H1 (cell line): ENCODE results near the gene CCDC157. TPM values are rescaled to one million over a fixed set of nuclear protein-coding genes. Genes with fewer than 3 reads are reported as not detected.

Experiments used
- CTCF ChIA-PET: fragments of 300-600 bp; sonication (Branson Sonifier 250); formaldehyde crosslinking; loops from one replicate; lab custom pipeline; 2021; ENCODE audit not compliant: partially characterized antibody; lab: Charles Lee
- POLR2A ChIA-PET: fragments of 300-600 bp; sonication (Branson Sonifier 250); formaldehyde crosslinking; loops from one replicate; lab custom pipeline; 2021; ENCODE audit warnings: inconsistent platforms; ENCODE audit not compliant: partially characterized antibody; lab: Charles Lee
- DNase-seq, 2 experiments: peaks; one replicate each; pipeline versions ENCODE4 v3.0.0 to v3.0.0-alpha.2; 2010 to 2022; ENCODE audit warnings: low spot score in 2 of 2, low read depth in 1 of 2, mixed read lengths in 1 of 2
- FAIRE-seq: peaks from 2 replicates; lab custom pipeline; 2011; peaks lifted over from hg19 to GRCh38; lab: Jason Lieb, UNC
- H2AFZ ChIP-seq: 2 replicates; pipeline ENCODE4 v1.8.1; 2012; ENCODE audit warnings: low read length, inconsistent platforms
- H2AK5ac ChIP-seq: 2 replicates; pipeline ENCODE4 v1.6.1; 2013; ENCODE audit warnings: low read depth, low read length
- H2BK120ac ChIP-seq: replicated peaks from 2 replicates; pipeline ENCODE3; 2013; ENCODE audit warnings: low read depth, low read length, inconsistent platforms
- H2BK12ac ChIP-seq: 2 replicates; pipeline ENCODE4 v1.6.1; 2013; ENCODE audit warnings: low read depth, low read length
- H2BK15ac ChIP-seq: 2 replicates; pipeline ENCODE4 v1.6.1; 2013; ENCODE audit warnings: low read length
- H2BK20ac ChIP-seq: 2 replicates; pipeline ENCODE4 v1.6.1; 2013; ENCODE audit warnings: low read length
- H2BK5ac ChIP-seq: 2 replicates; pipeline ENCODE4 v1.6.1; 2013; ENCODE audit warnings: low read depth, low read length
- H3K14ac ChIP-seq: 2 replicates; pipeline ENCODE4 v1.6.1; 2013; ENCODE audit warnings: inconsistent platforms; ENCODE audit not compliant: insufficient read length
- H3K18ac ChIP-seq: 2 replicates; pipeline ENCODE4 v1.6.1; 2013; ENCODE audit warnings: low read length; ENCODE audit errors: extremely low read depth
- H3K23ac ChIP-seq: 2 replicates; pipeline ENCODE4 v1.6.1; 2013; ENCODE audit warnings: inconsistent platforms; ENCODE audit not compliant: insufficient read length
- H3K23me2 ChIP-seq: 2 replicates; pipeline ENCODE4 v1.6.1; 2013; ENCODE audit warnings: low read depth, low read length
- H3K27ac ChIP-seq: 2 replicates; pipeline ENCODE4 v1.6.1; 2011; ENCODE audit warnings: low read depth, low read length, inconsistent platforms
- H3K27me3 ChIP-seq, 4 experiments: replicated peaks in 1 of 4; 1 replicate in 1 of 4; 2 replicates in 3 of 4; pipeline versions ENCODE4 v1.6.1 to v1.8.1; 2011 to 2013; ENCODE audit warnings: low read length in 3 of 4, mild to moderate bottlenecking in 3 of 4, inconsistent platforms in 2 of 4, mixed read lengths in 2 of 4, moderate library complexity in 1 of 4; ENCODE audit not compliant: control insufficient read depth in 3 of 4, insufficient read depth in 3 of 4; ENCODE audit errors: extremely low read depth in 1 of 4
- H3K36me3 ChIP-seq, 4 experiments: 2 replicates each; pipeline versions ENCODE4 v1.6.1 to v1.8.1; 2011 to 2013; ENCODE audit warnings: mild to moderate bottlenecking in 4 of 4, low read length in 3 of 4, moderate library complexity in 2 of 4, control low read depth in 1 of 4, inconsistent platforms in 1 of 4; ENCODE audit not compliant: insufficient read depth in 4 of 4, control insufficient read depth in 2 of 4
- H3K4ac ChIP-seq: replicated peaks from 2 replicates; pipeline ENCODE3; 2013; ENCODE audit warnings: low read length, low read depth, mixed read lengths, inconsistent platforms; ENCODE audit not compliant: insufficient read length
- H3K4me1 ChIP-seq, 4 experiments: replicated peaks in 1 of 4; 1 replicate in 1 of 4; 2 replicates in 3 of 4; pipeline versions ENCODE4 v1.6.1 to v1.8.1; 2011 to 2013; ENCODE audit warnings: low read length in 3 of 4, inconsistent platforms in 2 of 4, mixed read lengths in 1 of 4; ENCODE audit not compliant: insufficient read depth in 4 of 4, control insufficient read depth in 3 of 4
- H3K4me2 ChIP-seq, 2 experiments: 2 replicates each; pipeline versions ENCODE4 v1.6.1 to v1.8.1; 2011 to 2013; ENCODE audit warnings: low read depth in 2 of 2, low read length in 2 of 2, control low read depth in 1 of 2, inconsistent platforms in 1 of 2, mild to moderate bottlenecking in 1 of 2; ENCODE audit not compliant: insufficient read depth in 1 of 2
- H3K4me3 ChIP-seq, 4 experiments: fragments of 200-600, 300-600 bp in 1 of 4; sonication (generic), shearing (Covaris generic), sonication (Bioruptor Twin) in 1 of 4; 2 replicates each; pipeline versions ENCODE4 v1.5.1 to v1.8.1; 2011 to 2016; ENCODE audit warnings: low read length in 4 of 4, low read depth in 3 of 4, control low read depth in 2 of 4, inconsistent platforms in 2 of 4, mild to moderate bottlenecking in 2 of 4, mixed read lengths in 1 of 4, moderate library complexity in 1 of 4; ENCODE audit not compliant: insufficient read depth in 2 of 4; ENCODE audit errors: extremely low read depth in 1 of 4
- H3K56ac ChIP-seq: replicated peaks from 2 replicates; pipeline ENCODE3; 2013; ENCODE audit warnings: low read depth, mild to moderate bottlenecking, mixed read lengths, low read length, inconsistent platforms; ENCODE audit not compliant: insufficient read length
- H3K79me1 ChIP-seq: 2 replicates; pipeline ENCODE4 v1.6.1; 2013; ENCODE audit warnings: low read depth, low read length, control low read depth
- H3K79me2 ChIP-seq, 2 experiments: 2 replicates each; pipeline versions ENCODE4 v1.6.1 to v1.8.1; 2012 to 2013; ENCODE audit warnings: low read length in 2 of 2, mild to moderate bottlenecking in 2 of 2, inconsistent platforms in 1 of 2; ENCODE audit not compliant: insufficient read depth in 2 of 2, control insufficient read depth in 1 of 2
- H3K9ac ChIP-seq, 4 experiments: replicated peaks in 1 of 4; 1 replicate in 1 of 4; 2 replicates in 3 of 4; pipeline versions ENCODE4 v1.6.1 to v1.8.1; 2011 to 2013; ENCODE audit warnings: low read depth in 3 of 4, low read length in 3 of 4, control low read depth in 2 of 4, mild to moderate bottlenecking in 2 of 4, moderate library complexity in 2 of 4, inconsistent platforms in 1 of 4; ENCODE audit errors: extremely low read depth in 1 of 4
- H3K9me3 ChIP-seq, 2 experiments: 2 replicates each; pipeline versions ENCODE4 v1.6.1 to v1.8.1; 2012 to 2013; ENCODE audit warnings: mild to moderate bottlenecking in 2 of 2, moderate library complexity in 2 of 2, control low read depth in 1 of 2, inconsistent platforms in 1 of 2, low read depth in 1 of 2, low read length in 1 of 2, mixed read lengths in 1 of 2; ENCODE audit not compliant: insufficient read depth in 2 of 2
- H4K20me1 ChIP-seq, 2 experiments: replicated peaks in 1 of 2; 2 replicates each; pipeline versions ENCODE3 to v1.8.1; 2011 to 2013; ENCODE audit warnings: inconsistent platforms in 2 of 2, low read length in 2 of 2, mild to moderate bottlenecking in 1 of 2; ENCODE audit not compliant: insufficient read depth in 2 of 2, control insufficient read depth in 1 of 2
- H4K5ac ChIP-seq: 2 replicates; pipeline ENCODE4 v1.6.1; 2013; ENCODE audit warnings: low read length, low read depth, mixed read lengths, inconsistent platforms; ENCODE audit not compliant: insufficient read length
- H4K8ac ChIP-seq: 2 replicates; pipeline ENCODE4 v1.8.0; 2013; ENCODE audit warnings: mild to moderate bottlenecking, moderate library complexity, low read length, inconsistent platforms; ENCODE audit not compliant: insufficient read depth; ENCODE audit errors: extremely low read depth
- H4K91ac ChIP-seq: replicated peaks from 2 replicates; pipeline ENCODE3; 2013; ENCODE audit warnings: low read length, mixed read lengths, inconsistent platforms; ENCODE audit not compliant: insufficient read length
- CHD1 ChIP-seq: IDR thresholded peaks from 2 replicates; pipeline ENCODE4 v1.6.1; 2012; ENCODE audit warnings: low read depth, low read length, improper control_type of control experiment
- HDAC2 ChIP-seq, 2 experiments: fragments of 300-600 bp in 1 of 2; sonication (generic) in 1 of 2; IDR thresholded peaks; 2 replicates each; pipeline ENCODE4 v1.6.1; 2011 to 2012; ENCODE audit warnings: low read depth in 2 of 2, low read length in 2 of 2, mild to moderate bottlenecking in 2 of 2, moderate library complexity in 2 of 2, borderline replicate concordance in 1 of 2, inconsistent platforms in 1 of 2
- SP1 ChIP-seq: IDR thresholded peaks from 2 replicates; pipeline ENCODE4 v1.6.1; 2011; ENCODE audit warnings: low read depth, low read length
- WGBS, 2 experiments: shearing (Covaris generic) in 1 of 2; methylation state at CpG; one replicate each; pipeline versions ENCODE4 v1.1.6 to v1.1.7; 2013 to 2015; ENCODE audit warnings: low lambda C conversion rate in 2 of 2, mixed read lengths in 2 of 2, inconsistent platforms in 1 of 2, low coverage in 1 of 2, missing lambda C conversion rate in 1 of 2; ENCODE audit not compliant: insufficient replicate concordance in 2 of 2, insufficient coverage in 1 of 2, insufficient read length in 1 of 2; ENCODE audit errors: extremely low coverage in 1 of 2, missing lambda C conversion rate in 1 of 2; 5-methylcytosine and 5-hydroxymethylcytosine counted together
- polyA plus RNA-seq, 7 experiments: library from polyadenylated mRNA; depleted of rRNA in 3 of 7; stranded (reverse) in 5 of 7; unstranded in 2 of 7; fragments of >200 nt in 5 of 7; fragments of 200-250 nt in 2 of 7; gene quantifications; 1 replicate in 5 of 7; 2 replicates in 1 of 7; 4 replicates in 1 of 7; pipeline versions ENCODE4 v1.2.1 to v1.2.3, GENCODE V29; 2011 to 2013; ENCODE audit warnings: missing spikeins in 2 of 7, mixed read lengths in 2 of 7
- total RNA-seq: library from RNA; stranded (reverse); fragmentation: NEBNext Ultra II Directional; extraction: Animal tissue kit (Norgen Biotek cat#: 25700); gene quantifications from 2 replicates; pipeline ENCODE4 v1.2.1, GENCODE V29; 2021

Gene CCDC157
- total and polyA plus RNA-seq, 2 of the 8 experiments (the other 6 are each of a cell fraction or from before 2014, with no cell fraction given): 4.1 to 8.4 TPM

DNA sequence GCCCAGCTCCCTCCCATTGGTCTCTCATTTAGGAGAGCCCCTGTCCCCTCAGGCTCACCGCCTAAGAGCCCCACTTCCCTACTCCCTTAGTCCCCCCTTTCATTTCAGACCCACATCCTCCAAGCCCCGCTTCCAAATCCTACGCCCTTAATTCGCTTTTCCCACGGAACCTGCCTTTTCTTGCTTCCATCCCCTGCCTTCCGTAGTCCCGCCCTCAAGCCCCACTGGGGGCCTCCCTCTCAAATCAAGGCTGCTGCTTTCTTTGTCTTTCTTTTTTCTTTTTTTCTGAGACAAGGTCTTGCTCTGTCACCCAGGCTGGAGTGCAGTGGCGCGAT lies 396 bp downstream of the CCDC157 start:
- ChIA-PET CTCF (interaction anchor here (0.8 to 2.1 kb wide), 5 partner anchors 30 to 74 kb away, joined by 3 to 9 read pairs (median 3); partner anchors contain the start of gene TBC1D10A), POLR2A (interaction anchor here (0.7 to 11.5 kb wide), 26 partner anchors 9 to 1032 kb away, joined by 3 to 129 read pairs (median 5); partner anchors contain the start of genes CASTOR1, MTFP1, RNF215 and SEC14L2)
- H2AFZ ChIP-seq: peak overlapping the region; percentile 73

More for the DNA sequence above, 396 bp downstream of the CCDC157 start:
- peaks cover 7 to 11% of the 10 kb centered on the region in 2 experiments for H4K20me1 ChIP-seq
- H3K18ac ChIP-seq: peak overlapping the region; percentile 78; the same call in 1 of the 2 replicates
- no peak overlapping the region for H3K4ac ChIP-seq
- peak overlapping the region; percentile 35 for H4K8ac ChIP-seq
- peaks cover 15 to 40% of the 10 kb centered on the region in 2 experiments for H3K79me2 ChIP-seq
- H3K79me1 ChIP-seq: peaks cover 17% of the 10 kb centered on the region
- H3K4me1 ChIP-seq: peaks cover 2 to 11% (median 4%) of the 10 kb centered on the region in 4 experiments
- 0 out of 2 replicates have a peak, but pooled peaks have one; percentile 30 for TF ChIP-seq SP1
- TF ChIP-seq CHD1: no peak
- TF ChIP-seq HDAC2 (IDR thresholded peaks at IDR 0.05; ENCODE audit: borderline replicate concordance in 1 of 2, low read depth in 2 of 2, low read length in 2 of 2): peak in 1 of 2 experiments; percentile 23; a peak in 1 of 4 replicates
- peak overlapping the region; percentile 93 for H3K27ac ChIP-seq
- H4K91ac ChIP-seq: no peak overlapping the region
- H2BK15ac ChIP-seq: no peak overlapping the region; the same call in 1 of the 2 replicates
- DNase-seq: no peak
- H2BK5ac ChIP-seq: peak overlapping the region; percentile 68; the same call in 1 of the 2 replicates
- no peak overlapping the region for H2AK5ac ChIP-seq
- H2BK120ac ChIP-seq: no peak overlapping the region
- no peak overlapping the region for H3K14ac ChIP-seq
- WGBS, 2 experiments: 2% methylated on average over 9 of the region's 9 CpGs; no CpG with 5 or more reads in 1 of the 2 experiments
- peak overlapping the region; percentile 61 to 70 for H3K4me2 ChIP-seq
- H3K9ac ChIP-seq: peak overlapping the region in 3 of 4 experiments; percentile 73 to 97 (median 92); a peak in 6 of 7 replicates
- H2BK12ac ChIP-seq: 0 out of 2 replicates have a peak overlapping the region, but pooled peaks have one; percentile 33
- no peak overlapping the region for H3K56ac ChIP-seq
- no peak for FAIRE-seq
- peaks cover 2% of the 10 kb centered on the region; the same call in 1 of the 2 replicates for H3K23me2 ChIP-seq
- H3K23ac ChIP-seq: no peak overlapping the region
- H3K9me3 ChIP-seq: no peaks in the 10 kb centered on the region
- H2BK20ac ChIP-seq: no peak overlapping the region
- H3K27me3 ChIP-seq: no peaks in the 10 kb centered on the region
- H3K4me3 ChIP-seq: peak overlapping the region; percentile 78 to 93 (median 91)
- no peak overlapping the region for H4K5ac ChIP-seq
- peaks cover 4 to 12% (median 9%) of the 10 kb centered on the region in 4 experiments; a peak in 6 of 8 replicates for H3K36me3 ChIP-seq
